Choroid plexus epithelial cell (primary cell): Measurements from ENCODE around the gene FLACC1.

Experiments used
- DNase-seq: peaks from one replicate; pipeline ENCODE4 v3.0.0-alpha.2; 2010; ENCODE audit warnings: low read depth
- H3K4me3 ChIP-seq: 2 replicates; pipeline ENCODE4 v1.5.1; 2011; ENCODE audit warnings: low read depth, mild to moderate bottlenecking, control low read depth, low read length, moderate library complexity
- TF ChIP-seq, protein P1 (sequence below): conservative IDR thresholded peaks from 2 replicates; pipeline ENCODE4 v1.5.1; 2011; ENCODE audit warnings: low read depth, mild to moderate bottlenecking, control low read depth, inconsistent platforms, low read length, moderate library complexity

Gene FLACC1

DNA sequence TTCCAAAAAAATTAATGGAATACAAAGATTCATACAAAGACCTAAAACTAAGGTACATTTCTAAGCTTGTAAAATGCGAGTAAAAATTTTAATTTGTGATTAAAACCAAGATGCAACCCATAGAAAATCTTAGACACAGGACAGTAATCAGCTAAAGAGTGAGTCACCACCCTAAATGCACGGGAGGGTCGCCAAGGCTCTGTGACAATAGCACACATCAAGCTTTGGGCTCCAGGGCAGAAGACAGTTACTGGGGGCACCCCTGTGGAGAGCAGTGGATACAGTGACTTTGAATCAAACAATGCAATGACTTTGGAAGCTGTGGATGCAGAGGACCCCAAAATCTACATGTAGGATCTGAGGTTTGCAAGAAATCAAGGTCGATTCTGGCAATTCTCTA lies 7.5 kb downstream of the FLACC1 start:
- TF ChIP-seq, protein P1, sequence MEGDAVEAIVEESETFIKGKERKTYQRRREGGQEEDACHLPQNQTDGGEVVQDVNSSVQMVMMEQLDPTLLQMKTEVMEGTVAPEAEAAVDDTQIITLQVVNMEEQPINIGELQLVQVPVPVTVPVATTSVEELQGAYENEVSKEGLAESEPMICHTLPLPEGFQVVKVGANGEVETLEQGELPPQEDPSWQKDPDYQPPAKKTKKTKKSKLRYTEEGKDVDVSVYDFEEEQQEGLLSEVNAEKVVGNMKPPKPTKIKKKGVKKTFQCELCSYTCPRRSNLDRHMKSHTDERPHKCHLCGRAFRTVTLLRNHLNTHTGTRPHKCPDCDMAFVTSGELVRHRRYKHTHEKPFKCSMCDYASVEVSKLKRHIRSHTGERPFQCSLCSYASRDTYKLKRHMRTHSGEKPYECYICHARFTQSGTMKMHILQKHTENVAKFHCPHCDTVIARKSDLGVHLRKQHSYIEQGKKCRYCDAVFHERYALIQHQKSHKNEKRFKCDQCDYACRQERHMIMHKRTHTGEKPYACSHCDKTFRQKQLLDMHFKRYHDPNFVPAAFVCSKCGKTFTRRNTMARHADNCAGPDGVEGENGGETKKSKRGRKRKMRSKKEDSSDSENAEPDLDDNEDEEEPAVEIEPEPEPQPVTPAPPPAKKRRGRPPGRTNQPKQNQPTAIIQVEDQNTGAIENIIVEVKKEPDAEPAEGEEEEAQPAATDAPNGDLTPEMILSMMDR, result no peak
- H3K4me3 ChIP-seq, result no peak overlapping the region
- DNase-seq, result no peak

DNA sequence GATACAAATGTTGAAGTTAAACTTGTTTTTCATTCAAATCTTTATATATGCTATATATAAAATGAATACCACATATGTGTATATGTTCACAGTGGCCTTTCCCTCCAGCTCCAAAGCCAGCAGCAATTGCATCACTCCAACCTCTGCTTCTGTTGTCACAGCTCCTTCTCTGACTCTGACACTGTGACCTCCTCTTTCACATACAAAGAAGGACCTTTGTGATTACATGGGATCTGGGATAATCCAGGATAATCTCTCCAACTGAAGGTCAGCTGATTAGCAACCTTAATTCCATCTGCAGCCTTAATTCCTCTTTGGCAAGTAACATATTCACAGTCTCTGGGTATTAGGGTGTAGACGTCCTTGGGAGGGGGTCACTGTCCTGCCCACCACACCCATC lies 8.4 kb downstream of the FLACC1 start:
- TF ChIP-seq, protein P1, result no peak
- H3K4me3 ChIP-seq, result no peak overlapping the region
- DNase-seq, result no peak

DNA sequence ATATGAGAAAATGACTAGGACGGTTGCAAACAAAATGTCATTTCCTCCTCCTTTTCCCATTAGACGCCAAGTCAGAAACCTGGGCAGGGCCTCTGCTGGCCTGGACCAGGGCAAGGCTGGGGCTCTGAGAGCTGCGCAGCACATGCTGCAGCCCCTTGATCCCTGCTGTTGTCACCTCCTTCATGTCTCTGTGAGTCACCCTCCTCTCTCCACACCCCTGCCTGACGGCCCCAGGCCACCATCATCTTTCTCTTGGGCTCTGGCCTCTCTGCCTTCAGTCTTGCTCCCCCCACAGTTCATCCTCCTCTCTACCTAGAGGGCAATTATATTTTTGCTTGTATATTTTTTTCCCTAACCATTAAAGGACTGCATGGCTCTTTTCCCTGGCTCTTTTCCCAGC lies 10.0 kb downstream of the FLACC1 start:
- DNase-seq, result no peak
- H3K4me3 ChIP-seq, result no peak overlapping the region
- TF ChIP-seq, protein P1, result no peak

DNA sequence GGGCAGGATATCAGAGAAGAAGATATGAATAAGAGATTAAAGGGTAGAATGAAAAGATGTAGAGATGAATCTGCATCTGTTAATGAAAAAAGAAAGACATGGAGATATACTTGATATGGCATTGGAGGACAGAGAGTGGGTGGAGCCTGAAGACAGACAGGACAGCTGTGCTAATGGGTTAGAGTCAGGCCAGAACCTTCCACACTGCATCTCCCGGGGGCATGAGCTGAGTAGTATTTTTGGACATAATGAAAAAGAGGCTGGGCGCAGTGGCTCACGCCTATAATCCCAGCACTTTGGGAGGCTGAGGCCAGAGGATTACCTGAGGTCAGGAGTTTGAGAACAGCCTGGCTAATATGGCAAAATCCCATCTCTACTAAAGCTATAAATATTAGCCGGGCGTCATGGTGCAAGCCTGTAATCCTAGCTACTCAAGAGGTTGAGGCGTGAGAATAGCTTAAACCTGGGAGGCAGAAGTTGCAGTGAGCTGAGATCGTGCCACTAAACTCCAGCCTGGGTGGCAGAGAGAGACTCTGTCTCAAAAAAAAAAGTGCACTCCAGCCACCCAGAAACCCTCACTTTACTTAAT lies 11.4 kb downstream of the FLACC1 start:
- no peak for DNase-seq
- TF ChIP-seq, protein P1, result no peak
- no peak overlapping the region for H3K4me3 ChIP-seq

DNA sequence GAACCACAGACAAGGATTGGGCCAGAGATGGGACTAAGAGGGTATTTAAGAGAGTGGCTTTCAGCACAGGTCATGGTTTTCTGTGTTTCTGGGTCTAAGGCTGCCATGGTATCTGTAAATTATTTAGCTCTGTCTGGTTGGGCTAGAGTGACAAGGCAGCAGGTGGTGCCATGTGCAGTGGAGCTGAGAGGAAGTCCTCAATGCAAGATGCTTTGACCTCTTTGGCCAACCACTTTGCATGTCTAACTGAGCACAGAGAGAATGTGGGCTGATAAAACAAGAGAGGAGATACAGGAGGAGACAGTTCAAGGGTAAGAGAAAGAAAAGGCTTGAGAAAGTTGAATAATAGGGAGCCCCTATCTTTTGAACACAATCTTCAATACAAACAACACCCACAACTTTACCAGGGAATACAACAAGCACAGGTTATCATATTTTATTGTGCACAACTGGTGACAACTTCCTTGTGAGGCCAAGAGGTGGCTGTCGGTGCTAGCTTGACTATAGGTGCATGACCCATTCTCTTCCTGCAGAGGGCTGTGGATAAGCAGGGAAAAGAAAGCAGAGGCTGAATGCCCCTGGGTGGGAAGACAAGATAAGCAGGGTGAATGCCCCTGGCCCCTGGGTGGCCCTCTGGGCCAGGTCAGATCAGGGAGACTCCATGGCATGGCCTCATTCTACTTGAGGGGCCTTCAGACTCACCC lies 12.3 kb downstream of the FLACC1 start:
- TF ChIP-seq, protein P1, result no peak
- DNase-seq, result no peak
- H3K4me3 ChIP-seq, result no peak overlapping the region

DNA sequence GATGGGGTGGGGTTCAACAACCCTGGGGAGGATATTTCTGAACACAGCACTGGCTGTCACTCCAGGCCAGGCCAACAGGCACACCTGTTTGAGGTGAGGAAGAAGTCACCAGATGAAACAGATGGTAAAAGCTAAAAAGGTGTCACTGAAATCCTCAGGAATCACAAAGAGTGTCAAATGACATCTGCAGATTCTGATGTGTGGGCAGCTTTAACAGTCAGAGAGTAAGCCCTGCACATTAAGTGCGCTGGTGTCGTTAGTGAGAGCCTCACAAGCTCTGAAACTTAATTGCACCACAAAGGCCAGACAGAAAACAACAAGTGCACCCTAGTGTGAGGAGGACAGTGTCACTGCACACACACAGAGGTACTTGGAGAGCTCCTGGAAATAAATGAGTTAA lies 13.6 kb downstream of the FLACC1 start:
- H3K4me3 ChIP-seq, result no peak overlapping the region
- TF ChIP-seq, protein P1, result no peak
- DNase-seq, result no peak

DNA sequence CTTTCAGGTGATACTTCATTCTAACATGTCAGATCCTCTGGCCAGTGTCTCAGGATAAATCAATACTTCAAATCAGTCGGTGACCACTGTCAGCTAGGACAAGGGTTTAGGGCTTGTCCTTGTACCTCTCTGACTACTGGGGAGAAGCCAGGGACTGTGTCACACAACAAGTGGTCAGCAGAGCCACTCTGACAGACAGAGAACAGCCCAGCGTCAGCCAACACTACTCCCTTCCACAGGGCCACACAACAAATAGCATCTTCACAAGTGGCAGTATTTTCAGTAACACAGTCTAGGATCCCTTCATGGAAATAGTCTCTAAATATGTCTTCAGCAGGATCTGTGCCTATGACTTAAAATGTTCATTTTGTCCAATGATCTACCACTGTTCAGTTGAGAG lies 14.2 kb downstream of the FLACC1 start:
- TF ChIP-seq, protein P1, result no peak
- DNase-seq, result no peak
- no peak overlapping the region for H3K4me3 ChIP-seq
